ENCODE data around the gene RNF223.
"Not testable (repeated sequence)": the region's sequence is repeated elsewhere in the genome, so short reads cannot be mapped to it uniquely, and the experiment has no call there.

GRCh38 chr1:1030867-1031658 is 43.0 kb downstream of the RNF223 start:
- not testable (repeated sequence) for TF ChIP-seq CTCF (IDR thresholded peaks at IDR 0.05; ENCODE audit: low read length); EZH2 (optimal IDR thresholded peaks at IDR 0.05; ENCODE audit: low read depth, low read length); EZH2phosphoT487 (IDR thresholded peaks at IDR 0.05; ENCODE audit: low read length)

Data from MM.1S (cell line).